Stimulated activated naive CD8-positive, alpha-beta T cell treated with anti-CD3 and anti-CD28 coated beads, Interleukin-15, Interleukin-2, amounts not matched to agents 100 ng/mL and 50 ng/mL, for 24 hours (primary cell): ENCODE data around the gene DNASE2B.

Experiments used
- H3K27ac Mint-ChIP-seq: one replicate; pipeline ENCODE4 v1.8.0; 2021; ENCODE audit warnings: mild to moderate bottlenecking, mixed read lengths
- H3K27me3 Mint-ChIP-seq: one replicate; pipeline ENCODE4 v1.8.0; 2021; ENCODE audit warnings: mixed read lengths
- H3K36me3 Mint-ChIP-seq: one replicate; pipeline ENCODE4 v1.8.0; 2021; ENCODE audit warnings: low read depth, mixed read lengths
- H3K4me1 Mint-ChIP-seq: one replicate; pipeline ENCODE4 v1.8.0; 2021; ENCODE audit warnings: low read depth, mixed read lengths
- H3K4me3 Mint-ChIP-seq: one replicate; pipeline ENCODE4 v1.8.0; 2021; ENCODE audit warnings: mild to moderate bottlenecking, mixed read lengths
- H3K9me3 Mint-ChIP-seq: one replicate; pipeline ENCODE4 v1.8.0; 2021; ENCODE audit warnings: mixed read lengths

Gene DNASE2B

DNA sequence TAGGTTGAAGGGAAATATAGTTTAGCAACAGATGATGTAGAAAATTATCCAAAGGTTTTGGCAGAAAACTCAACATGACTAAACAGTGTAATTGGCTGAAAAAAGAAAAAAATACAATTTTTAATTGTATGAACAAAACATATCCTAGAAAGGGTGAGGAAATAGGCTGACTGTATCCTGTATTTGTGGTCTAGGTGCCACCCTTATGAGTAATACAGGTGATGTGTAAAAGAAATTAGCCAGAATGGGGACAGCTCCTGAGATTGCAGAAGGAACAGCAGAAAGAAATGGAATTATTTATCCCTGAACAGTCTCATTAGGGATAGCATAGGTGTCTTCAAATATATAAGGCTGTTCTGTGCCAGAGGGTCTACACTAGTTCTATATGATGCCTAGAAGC, 24.6 kb downstream of the DNASE2B start:
- H3K4me1 Mint-ChIP-seq, result no peaks in the 10 kb centered on the region
- no peaks in the 10 kb centered on the region for H3K36me3 Mint-ChIP-seq
- no peaks in the 10 kb centered on the region for H3K27me3 Mint-ChIP-seq
- H3K27ac Mint-ChIP-seq, result no peak overlapping the region
- no peaks in the 10 kb centered on the region for H3K9me3 Mint-ChIP-seq
- H3K4me3 Mint-ChIP-seq, result no peak overlapping the region

DNA sequence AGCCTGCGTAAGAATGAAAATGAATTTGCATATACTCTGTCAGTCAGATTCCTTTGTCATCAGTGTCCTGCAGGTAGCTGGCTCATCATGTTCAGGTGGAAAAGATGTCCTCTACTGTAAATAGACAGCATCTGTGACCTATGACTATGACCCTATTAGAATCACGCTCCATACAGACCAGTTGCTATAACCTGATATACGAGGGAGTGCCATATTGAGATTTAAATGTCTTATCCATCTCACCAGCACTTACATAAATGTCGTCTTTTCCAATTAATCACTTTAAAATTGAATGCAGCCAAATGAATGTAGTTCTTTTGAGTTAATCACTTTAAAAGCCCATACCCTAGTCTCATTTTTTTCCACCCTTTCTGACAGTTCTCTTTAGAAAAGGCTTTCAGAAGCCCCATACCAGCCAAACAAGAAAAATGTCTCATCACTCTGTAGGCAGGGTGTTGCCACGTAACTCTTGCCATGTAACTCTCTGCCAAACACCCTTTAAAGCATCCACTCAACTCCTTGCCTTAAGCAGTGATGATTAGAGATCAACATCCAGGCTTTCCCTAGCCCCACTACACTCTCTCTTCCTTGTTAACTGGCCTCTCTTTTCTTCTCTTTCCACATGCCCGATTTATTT, 26.3 kb downstream of the DNASE2B start:
- H3K27ac Mint-ChIP-seq, result no peak overlapping the region
- H3K4me3 Mint-ChIP-seq, result no peak overlapping the region
- peaks cover 1% of the 10 kb centered on the region for H3K9me3 Mint-ChIP-seq
- no peaks in the 10 kb centered on the region for H3K4me1 Mint-ChIP-seq
- no peaks in the 10 kb centered on the region for H3K27me3 Mint-ChIP-seq
- no peaks in the 10 kb centered on the region for H3K36me3 Mint-ChIP-seq

DNA sequence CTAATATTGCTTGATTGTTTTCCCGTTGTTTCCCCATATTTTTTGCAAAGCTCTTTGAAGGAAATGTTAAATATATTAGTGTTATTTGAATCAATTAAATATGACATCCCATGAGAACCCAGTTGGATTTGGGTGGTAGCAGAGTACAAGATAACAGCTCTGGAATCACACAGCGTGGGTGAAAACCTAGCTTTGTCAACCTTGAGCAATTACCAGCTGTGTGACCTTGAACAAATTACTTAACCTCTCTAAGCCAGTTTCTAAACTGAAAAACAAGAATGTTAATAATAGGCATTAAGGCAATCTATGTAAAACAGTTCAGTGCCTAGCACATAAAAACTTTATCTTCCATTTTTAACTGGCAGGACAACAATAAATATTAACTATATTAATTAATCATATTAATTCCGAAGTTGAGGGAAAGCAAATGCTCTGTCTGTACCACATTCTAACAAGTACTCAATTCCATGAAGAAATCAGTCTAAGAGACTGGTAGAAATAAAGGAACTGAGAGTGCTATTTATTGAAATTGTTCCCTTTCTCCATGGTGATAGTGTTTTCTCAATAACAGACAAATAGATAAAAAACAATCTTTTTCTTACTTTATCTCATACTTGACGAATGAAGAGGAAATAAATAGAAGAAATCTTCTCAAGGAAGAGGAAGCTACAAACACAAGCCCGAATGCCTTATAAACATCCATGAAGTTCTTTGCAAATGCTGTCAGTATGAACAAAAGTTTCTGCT, 27.0 kb downstream of the DNASE2B start:
- Mint-ChIP-seq H3K4me3 (no peak overlapping the region), H3K4me1 (no peaks in the 10 kb centered on the region), H3K27ac (no peak overlapping the region), H3K9me3 (peaks cover 4% of the 10 kb centered on the region), H3K27me3 (no peaks in the 10 kb centered on the region), H3K36me3 (no peaks in the 10 kb centered on the region)

DNA sequence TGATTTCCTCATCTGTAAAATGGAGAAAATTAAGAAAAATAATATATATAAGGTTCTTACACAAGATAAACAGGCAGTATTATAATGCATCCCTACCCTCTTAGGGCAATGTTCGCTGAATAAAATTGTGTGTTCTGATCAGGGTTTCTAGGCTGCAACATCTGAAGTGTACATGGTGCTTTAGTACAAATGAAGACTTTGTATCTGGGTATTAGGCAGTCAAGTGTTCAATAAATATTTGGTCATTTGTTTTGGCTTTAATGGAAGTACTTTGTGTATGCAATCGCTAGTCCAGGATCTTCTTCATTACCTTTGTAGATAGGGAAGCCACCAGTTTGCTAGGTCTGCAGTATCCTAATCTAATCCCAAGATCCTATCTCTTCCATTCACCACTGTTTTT, 28.1 kb downstream of the DNASE2B start:
- Mint-ChIP-seq H3K4me3 (no peak overlapping the region), H3K27ac (no peak overlapping the region), H3K4me1 (no peaks in the 10 kb centered on the region), H3K9me3 (peaks cover 4% of the 10 kb centered on the region), H3K36me3 (no peaks in the 10 kb centered on the region), H3K27me3 (no peaks in the 10 kb centered on the region)

DNA sequence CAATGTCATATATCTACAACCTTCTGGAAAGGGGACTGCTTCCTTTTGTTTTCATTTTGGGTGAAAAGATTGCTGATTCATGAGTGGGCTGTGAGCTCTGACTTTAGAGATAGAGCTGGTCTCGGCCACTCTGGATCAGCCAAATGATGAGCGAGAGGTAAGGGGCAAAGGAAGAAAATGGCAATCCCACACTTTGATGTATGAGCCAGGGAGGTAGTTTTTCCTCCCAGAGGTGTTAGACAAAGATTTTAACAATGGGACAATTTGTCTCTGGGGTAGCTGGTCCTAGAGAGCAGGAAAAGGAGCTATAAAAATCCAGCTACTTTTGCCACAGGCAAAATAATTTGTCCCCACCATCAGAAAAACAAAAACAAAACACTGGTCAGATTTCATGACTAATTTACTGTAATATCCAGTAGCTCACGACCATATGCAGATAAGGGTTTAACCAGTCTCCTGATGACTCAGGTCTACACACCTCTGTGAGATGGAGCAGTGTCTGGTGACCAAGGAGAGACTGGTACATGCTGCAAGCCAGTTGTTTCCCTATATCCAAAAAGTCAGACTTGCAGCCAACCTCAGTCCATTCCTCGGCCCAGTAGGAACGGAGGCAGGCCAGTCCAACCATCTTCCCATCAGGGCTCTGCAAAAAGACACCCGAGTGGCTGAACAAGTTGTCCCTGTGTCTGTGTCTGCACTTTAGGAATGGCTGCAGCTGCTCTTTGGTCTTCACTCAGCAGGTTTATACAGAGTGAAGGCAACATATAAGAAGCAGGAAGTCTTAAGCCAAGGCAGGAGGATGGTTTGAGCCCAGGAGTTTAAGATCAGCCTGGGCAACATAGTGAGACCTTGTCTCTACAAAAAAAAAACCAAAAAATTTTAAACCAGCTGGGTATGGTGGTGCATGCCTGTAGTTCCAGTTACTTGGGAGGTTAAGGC, 29.2 kb downstream of the DNASE2B start:
- no peaks in the 10 kb centered on the region for H3K27me3 Mint-ChIP-seq
- H3K27ac Mint-ChIP-seq, result no peak overlapping the region

DNA sequence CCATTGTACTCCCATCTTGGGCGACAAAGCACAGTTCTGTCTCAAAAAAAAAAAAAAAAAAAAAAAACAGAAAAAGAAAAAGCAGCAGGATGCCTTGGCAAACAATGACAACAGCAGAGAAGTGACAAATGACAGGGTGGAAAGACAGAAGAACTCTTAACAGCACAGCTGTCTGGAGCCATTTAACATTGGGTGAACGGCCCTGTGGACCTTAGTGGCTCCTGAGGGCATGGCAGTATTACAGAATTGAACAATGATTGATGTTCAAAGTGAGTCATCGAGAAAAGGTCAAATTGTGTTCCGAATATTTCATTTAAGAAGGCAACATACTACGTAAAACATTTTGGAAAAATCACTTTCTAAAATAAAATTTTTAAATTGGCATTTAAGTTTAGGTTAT, 30.0 kb downstream of the DNASE2B start:
- H3K4me3 Mint-ChIP-seq, result no peak overlapping the region
- H3K36me3 Mint-ChIP-seq, result no peaks in the 10 kb centered on the region
- peaks cover 1% of the 10 kb centered on the region for H3K4me1 Mint-ChIP-seq
- H3K9me3 Mint-ChIP-seq, result peaks cover 4% of the 10 kb centered on the region
- no peak overlapping the region for H3K27ac Mint-ChIP-seq
- H3K27me3 Mint-ChIP-seq, result no peaks in the 10 kb centered on the region

More for the DNA sequence above, 29.2 kb downstream of the DNASE2B start:
- H3K4me1 Mint-ChIP-seq, result no peaks in the 10 kb centered on the region
- no peak overlapping the region for H3K4me3 Mint-ChIP-seq
- peaks cover 4% of the 10 kb centered on the region for H3K9me3 Mint-ChIP-seq
- no peaks in the 10 kb centered on the region for H3K36me3 Mint-ChIP-seq

DNA sequence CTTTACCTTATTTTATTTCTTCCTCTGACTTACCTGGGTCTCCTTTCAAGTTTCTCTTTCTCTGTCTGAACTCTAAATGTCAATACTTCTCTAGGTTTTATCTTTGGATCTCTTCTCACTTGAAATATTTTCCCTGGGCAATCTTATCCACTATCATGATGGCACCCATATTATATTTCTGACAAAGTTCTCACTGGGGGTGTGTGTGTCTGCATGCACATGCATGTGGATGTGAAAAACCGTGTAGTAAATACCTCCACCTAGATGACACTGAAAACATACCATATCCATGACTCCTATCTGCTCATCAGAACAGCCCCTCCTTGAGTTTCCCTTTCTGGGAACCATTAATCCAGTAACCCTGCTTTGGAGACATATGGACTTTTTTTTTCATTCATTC, 30.9 kb downstream of the DNASE2B start:
- peaks cover 9% of the 10 kb centered on the region for H3K4me1 Mint-ChIP-seq
- H3K27me3 Mint-ChIP-seq, result no peaks in the 10 kb centered on the region
- peaks cover 4% of the 10 kb centered on the region for H3K9me3 Mint-ChIP-seq
- H3K4me3 Mint-ChIP-seq, result no peak overlapping the region
- no peak overlapping the region for H3K27ac Mint-ChIP-seq
- H3K36me3 Mint-ChIP-seq, result no peaks in the 10 kb centered on the region

DNA sequence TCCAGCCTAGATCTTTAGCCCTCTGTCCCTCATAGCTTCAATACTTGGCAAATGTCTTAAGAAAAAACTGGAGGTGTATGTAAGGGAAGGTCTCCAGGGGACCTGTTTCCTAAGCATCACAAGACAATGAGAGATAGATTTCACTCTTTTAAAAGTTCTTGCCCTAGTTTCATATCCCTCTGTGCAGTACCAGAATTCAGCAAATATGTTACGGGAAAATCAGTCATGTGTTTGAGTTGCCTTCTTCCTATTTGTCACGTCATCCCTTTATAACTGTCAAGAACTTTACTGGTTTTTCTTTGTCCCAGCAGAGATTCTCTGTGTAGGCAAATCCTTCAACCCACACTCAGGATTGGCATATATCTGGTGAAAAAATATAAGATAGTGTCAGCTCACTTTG, 32.3 kb downstream of the DNASE2B start:
- Mint-ChIP-seq H3K9me3 (peaks cover 4% of the 10 kb centered on the region), H3K4me1 (peaks cover 9% of the 10 kb centered on the region), H3K27me3 (no peaks in the 10 kb centered on the region), H3K27ac (no peak overlapping the region), H3K4me3 (no peak overlapping the region), H3K36me3 (no peaks in the 10 kb centered on the region)

DNA sequence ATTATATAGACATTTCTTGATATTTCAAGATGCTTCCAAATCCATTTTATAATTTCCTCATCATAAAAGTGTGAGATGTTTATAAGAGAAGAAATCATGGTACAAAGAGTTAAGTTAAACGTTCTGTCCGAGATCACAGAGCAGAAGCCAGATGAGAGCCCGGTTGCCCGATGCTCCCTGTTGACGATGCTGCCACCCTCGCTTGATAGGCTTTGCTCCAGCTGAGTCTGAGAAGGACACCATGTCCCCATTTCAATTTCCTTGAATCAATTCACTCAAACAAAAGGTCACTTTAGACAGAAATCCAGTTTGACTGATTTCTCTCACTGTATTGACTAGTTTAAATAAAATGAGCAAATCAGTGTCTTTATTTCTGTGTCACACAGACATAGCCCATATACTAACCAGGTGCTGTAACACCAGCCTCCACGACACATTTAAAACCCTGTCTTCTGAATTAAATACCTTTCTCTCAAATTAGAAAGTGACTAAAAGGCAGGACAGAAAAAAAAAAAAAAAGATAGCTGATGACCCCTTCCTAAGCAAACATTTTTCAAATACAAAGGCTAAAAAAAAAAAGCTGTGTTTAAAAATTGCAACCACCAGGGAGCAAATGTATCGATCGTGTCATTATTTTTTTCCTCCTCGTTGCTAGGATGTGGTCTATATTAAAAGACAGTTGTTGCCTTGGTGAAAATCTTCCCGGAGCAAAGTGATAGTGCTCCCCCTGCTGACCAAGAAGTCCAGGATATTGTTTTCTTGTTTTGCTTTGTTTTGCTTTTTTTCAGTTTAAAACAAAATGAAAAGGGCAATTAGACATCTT, 35.2 kb downstream of the DNASE2B start:
- H3K4me1 Mint-ChIP-seq, result peaks cover 9% of the 10 kb centered on the region
- no peak overlapping the region for H3K27ac Mint-ChIP-seq
- H3K36me3 Mint-ChIP-seq, result no peaks in the 10 kb centered on the region
- no peaks in the 10 kb centered on the region for H3K27me3 Mint-ChIP-seq
- H3K9me3 Mint-ChIP-seq, result peaks cover 4% of the 10 kb centered on the region
- peak overlapping the region; percentile 65 for H3K4me3 Mint-ChIP-seq

DNA sequence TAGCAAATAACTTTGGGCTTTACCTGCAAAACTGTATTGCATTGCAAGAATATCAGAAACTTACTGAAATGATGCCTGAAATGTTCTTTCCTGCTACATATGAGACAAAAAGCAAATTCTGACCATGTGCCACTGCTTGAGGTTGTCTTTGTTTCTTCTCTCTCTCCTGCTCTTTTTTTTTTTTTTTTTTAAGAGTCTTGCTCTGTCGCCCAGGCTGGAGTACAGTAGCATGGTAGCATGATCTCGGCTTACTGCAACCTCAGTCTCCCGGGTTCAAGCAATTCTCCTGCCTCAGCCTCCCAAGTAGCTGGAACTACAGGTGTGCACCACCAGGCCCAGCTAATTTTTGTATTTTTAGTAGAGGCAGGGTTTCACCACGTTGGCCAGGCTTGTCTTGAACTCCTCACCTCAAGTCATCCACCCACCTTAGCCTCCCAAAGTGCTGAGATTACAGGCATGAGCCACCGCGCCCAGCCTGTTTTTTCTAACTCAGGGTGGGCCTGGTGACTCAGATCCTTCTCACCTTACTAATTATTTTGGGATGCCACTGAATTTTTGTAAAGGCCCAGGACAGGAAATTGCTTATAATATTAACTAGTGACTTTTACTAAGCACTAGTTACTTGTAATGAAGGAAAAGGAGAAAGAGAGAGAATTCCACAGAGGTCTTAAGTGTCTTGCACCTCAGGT, 35.9 kb downstream of the DNASE2B start:
- Mint-ChIP-seq H3K36me3 (no peaks in the 10 kb centered on the region), H3K4me1 (peaks cover 9% of the 10 kb centered on the region), H3K4me3 (peak overlapping the region; percentile 65), H3K27ac (no peak overlapping the region), H3K27me3 (no peaks in the 10 kb centered on the region), H3K9me3 (peaks cover 4% of the 10 kb centered on the region)

DNA sequence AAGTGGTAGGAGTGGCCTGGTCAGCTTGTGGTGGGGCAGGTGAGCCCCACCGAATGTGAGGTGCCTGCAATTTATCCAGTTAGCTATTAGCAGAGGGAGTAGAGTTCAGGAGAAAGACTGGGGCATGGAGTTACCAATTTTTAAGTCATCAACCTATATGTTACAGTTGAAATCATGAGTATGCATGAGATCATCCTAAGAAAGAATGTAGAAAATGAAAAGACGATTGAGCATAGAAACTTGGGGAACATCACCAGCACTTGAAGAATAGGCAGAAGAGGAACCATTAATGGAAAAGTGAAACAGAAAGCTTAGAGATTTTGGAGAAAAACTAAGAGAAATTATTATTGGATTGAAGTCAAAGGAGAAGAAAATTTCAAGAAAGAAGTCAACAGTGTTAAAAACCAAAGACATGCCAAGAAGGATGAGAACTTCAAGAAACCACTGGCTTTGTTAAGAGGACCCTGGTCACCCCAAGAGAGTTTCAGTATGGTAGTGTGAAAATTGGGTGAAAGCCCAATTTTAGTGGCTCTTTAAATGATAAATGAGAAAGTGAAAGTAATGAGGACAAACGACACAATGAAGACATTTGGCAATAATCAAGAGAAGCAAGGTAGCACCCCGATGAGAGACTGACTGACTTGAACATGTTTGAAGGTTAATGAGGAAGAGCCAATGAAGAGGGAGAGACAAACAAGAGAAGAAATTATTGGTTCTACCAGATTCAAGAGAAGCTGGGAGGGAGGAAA, 36.7 kb downstream of the DNASE2B start:
- Mint-ChIP-seq H3K4me1 (peaks cover 9% of the 10 kb centered on the region), H3K4me3 (no peak overlapping the region), H3K27ac (no peak overlapping the region), H3K36me3 (no peaks in the 10 kb centered on the region), H3K27me3 (no peaks in the 10 kb centered on the region), H3K9me3 (no peaks in the 10 kb centered on the region)

DNA sequence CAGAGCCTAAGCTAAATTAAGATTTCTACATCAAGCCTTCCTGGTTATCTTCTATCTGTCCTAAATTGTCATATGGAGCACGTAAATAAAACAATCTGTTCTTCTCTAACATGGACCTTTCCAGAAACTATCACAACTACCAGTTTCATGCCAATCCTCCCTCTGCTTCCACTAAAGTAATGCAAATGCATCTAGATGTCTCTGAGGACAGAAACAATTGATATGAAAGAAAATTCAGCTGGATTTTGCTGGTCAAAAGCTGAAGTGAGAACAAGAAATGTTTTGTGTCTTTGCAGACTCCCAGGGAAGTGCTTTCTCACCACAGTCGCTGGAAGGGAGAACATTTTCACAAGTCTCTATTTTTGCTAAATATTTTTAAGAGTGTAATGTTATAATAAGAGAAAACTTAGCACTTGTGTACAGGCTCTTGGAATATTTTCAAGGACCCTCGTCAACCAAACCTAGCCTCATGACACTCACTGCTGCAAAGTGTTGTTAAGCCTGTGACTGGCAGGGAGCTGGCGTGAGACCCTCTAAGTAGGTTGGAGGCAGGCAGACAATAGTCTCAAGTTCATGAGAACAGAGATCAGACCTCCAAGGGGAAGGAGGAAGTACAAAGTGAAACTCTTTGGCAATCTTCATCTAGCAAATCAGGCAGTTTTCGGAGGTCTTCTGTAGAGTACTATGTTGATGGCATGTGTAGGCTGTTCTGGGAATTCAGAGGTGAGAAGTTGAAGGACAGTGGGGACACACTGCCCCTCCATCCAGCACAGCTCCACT, 38.8 kb downstream of the DNASE2B start:
- peaks cover 13% of the 10 kb centered on the region for H3K4me1 Mint-ChIP-seq
- no peaks in the 10 kb centered on the region for H3K27me3 Mint-ChIP-seq
- no peaks in the 10 kb centered on the region for H3K9me3 Mint-ChIP-seq
- no peaks in the 10 kb centered on the region for H3K36me3 Mint-ChIP-seq
- H3K4me3 Mint-ChIP-seq, result no peak overlapping the region
- no peak overlapping the region for H3K27ac Mint-ChIP-seq

DNA sequence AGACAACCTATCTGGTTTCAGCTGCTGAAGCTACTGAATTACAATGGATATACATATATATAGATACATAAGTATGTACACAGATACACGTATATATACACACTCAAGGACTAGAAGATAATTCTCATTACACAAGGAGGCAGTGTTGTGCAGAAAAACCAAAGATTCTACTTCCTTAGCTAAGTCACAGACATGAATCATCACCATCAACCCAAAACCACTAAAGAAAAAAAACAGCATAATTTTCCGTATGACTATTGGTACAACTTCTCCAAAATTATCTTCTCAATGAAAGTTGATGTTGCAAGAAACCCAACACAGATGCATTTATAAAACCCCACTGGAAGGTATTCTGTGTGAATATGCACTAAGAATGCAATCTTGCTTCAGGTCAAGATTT, 44.0 kb downstream of the DNASE2B start:
- Mint-ChIP-seq H3K27me3 (no peaks in the 10 kb centered on the region), H3K36me3 (no peaks in the 10 kb centered on the region), H3K27ac (peak overlapping the region; percentile 72), H3K4me1 (peaks cover 22% of the 10 kb centered on the region), H3K9me3 (no peaks in the 10 kb centered on the region), H3K4me3 (peak overlapping the region; percentile 53)
